CD4-positive, alpha-beta T cell treated with Interleukin-4 for 1 hour (primary cell): ENCODE measurements around the gene MTR.

Experiments
- DNase-seq, 2 donors: peaks; one replicate each; pipeline ENCODE4 v3.0.0-alpha.2; 2020 to 2022

The MTR gene

GRCh38 chr1:236913371-236914037 lies 118.4 kb downstream of the MTR start:
- no peak for DNase-seq

DNA sequence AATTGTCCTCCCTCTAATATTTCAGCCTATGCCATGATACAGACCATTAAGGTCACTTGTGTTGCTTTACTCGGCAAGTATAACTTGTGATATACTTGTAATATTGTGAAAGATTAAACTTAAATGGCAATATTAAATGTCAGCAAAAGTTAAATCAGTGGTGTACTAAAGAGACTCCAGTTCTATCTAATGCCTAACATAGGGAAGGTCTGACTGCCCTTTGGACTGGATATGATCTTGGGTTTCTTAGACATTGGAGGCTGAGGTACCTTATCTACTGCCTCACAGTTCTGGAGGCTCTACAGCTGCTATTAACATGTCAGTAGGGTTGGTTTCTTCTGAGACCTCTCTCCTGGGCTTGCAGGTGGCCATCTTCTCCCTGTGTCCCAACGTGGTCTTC lies 119.3 kb downstream of the MTR start:
- no peak for DNase-seq

DNA sequence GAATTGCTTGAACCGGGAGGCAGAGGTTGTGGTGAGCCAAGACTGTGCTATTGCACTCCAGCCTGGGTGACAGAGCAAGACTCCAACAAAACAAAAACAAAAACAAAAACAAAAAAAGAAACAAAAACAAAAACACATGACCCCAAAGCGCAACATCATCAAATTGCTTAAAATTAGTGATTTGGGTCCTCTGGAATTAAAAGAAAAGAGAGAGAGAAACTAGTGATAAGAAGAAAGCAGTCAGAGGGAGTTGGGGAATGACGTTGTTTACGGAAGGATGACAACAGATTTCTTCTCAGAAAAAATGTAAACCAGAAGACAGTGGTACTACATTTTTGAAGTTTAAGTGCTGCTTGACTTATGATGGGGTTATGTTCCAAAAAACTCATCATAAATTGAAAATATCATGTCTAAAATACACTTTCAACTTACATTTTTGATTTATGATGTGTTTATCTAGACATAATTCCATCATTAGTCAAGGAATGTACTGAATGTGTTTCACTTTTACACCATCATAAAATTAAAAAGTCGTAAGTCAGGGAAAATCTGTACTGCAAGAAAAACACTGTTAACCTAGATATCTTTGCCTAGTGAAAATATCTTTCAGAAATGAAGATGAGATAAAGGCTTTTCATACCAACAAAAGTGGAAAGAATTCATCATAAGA lies 121.2 kb downstream of the MTR start:
- no peak for DNase-seq

- no peak for DNase-seq
These were observed 122.4 kb downstream of the MTR start for GRCh38 chr1:236917448-236917847.

GRCh38 chr1:236920286-236920894 lies 125.3 kb downstream of the MTR start:
- DNase-seq: no peak

- no peak for DNase-seq
These were observed 126.5 kb downstream of the MTR start for GRCh38 chr1:236921610-236922009.

DNA sequence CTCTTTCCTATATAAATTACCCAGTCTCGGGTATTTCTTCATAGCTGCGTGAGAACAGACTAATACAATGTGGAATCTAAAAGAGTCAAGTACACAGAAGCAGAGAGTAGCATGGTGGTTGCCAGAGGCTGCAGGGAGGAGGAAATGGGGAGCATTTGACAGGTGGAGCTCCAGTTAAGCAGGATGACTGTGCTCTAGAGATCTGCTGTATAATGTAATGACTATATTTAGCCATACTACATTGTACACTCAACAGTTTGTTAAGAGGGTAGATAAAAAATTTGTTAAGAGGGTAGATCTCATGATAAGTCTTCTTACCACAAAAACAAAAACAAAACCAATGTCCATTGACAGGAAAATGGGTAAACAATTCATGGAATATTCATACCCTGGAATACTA lies 127.1 kb downstream of the MTR start:
- DNase-seq: no peak

DNA sequence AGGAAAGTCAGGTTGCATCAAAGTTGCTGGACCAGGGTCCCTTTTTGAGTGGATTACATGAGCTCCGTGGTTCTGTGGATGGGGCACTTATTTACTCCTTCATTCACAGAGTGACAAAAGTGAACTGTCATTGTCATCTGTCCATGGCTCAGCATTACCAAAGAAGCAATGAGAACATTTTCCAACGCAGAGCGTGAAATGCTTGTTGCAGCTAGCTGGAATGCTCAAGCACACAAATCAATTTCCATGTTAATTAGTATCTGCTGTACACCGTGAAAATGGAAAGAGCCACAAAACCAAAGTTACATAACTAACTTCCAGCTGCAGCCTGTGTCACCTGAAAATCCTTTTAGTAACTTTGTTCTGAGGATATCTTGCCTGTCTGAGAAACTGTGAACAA lies 130.3 kb downstream of the MTR start:
- DNase-seq: no peak

GRCh38 chr1:236930503-236930902 lies 135.4 kb downstream of the MTR start:
- no peak for DNase-seq

DNA sequence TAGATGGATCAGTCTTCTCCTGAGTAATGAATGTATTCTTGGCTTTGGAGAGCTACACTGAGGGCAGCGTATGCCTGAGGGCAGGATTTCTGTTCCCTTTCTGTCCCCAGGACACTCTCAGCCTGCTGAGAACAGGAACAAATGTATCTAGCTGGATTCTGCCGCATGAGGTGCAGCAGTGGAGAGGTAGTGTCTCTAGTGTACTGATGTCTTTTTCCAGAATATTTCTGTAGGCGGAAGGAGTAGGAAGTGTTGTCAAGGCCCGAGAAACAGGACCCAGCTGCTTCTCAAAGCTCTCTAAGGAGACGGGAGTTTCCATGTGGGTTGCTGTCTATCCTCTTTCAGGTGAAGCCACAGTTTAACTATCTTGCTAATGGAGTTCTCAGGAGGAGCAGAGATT lies 143.7 kb downstream of the MTR start:
- DNase-seq: no peak

DNA sequence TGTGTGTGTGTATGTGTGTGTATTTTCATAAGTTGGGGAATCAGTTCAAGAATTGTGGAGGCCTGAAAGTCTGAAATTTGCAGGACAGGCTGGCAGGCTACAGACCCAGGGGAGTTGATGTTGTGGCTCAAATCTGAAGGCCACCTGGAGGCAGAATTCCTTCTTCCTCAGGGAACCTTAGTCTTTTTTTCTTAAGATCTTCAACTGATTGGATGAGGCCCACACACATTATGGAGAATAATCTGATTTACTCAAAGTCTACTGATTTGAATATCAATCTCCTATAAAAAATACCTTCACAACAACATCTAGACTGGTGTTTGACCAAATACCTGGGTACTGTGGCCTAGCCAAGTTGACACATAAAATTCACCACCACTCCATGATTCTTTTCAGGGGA lies 147.3 kb downstream of the MTR start:
- no peak for DNase-seq

- no peak for DNase-seq
These were observed 149.5 kb downstream of the MTR start for GRCh38 chr1:236944556-236944955.

DNA sequence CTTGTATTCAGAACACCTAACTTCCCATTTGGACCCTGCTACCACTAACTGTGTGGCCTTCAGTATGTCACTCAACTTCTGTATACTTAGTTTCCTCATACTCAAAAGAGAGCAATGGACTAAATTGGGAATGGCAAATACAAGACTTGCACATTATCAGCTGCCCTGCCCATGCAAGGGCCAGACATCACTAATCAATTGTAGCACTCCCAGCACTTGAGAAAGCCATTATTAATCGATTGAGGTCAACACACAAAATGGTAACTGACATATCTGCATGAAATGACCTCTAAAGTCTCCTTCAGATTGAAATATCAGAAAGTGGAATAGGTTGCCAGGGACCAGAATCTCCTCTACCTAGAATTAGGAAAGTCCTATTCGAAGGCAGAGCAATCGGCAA lies 149.9 kb downstream of the MTR start:
- DNase-seq: no peak

- no peak for DNase-seq
These were observed 152.7 kb downstream of the MTR start for GRCh38 chr1:236947794-236948193.

DNA sequence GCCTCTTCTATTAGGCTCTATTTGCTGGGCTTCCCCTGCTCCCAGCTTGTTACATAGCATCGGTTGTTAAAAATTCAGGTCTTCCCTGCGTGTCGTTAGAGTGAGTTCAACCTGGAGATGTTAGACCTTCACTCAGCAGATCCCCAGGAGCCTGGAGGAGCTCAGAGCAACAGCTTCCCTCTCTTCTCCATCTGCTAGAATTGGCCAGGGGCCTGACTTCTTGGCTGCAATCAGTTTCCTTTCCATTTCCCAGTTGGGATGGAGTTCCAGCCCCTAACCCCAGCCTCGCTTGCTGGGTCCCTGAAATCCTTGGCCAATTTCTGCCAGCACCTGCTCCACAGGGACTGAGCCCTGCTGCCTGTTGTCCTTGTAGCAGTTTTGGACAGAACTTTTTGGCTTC lies 153.3 kb downstream of the MTR start:
- no peak for DNase-seq

- DNase-seq: no peak
These were observed 153.9 kb downstream of the MTR start for GRCh38 chr1:236948996-236949395.

GRCh38 chr1:236950365-236950764 lies 155.3 kb downstream of the MTR start:
- no peak for DNase-seq

GRCh38 chr1:236951672-236952071 lies 156.6 kb downstream of the MTR start:
- DNase-seq: no peak

GRCh38 chr1:236952246-236953003 lies 157.3 kb downstream of the MTR start:
- no peak for DNase-seq

DNA sequence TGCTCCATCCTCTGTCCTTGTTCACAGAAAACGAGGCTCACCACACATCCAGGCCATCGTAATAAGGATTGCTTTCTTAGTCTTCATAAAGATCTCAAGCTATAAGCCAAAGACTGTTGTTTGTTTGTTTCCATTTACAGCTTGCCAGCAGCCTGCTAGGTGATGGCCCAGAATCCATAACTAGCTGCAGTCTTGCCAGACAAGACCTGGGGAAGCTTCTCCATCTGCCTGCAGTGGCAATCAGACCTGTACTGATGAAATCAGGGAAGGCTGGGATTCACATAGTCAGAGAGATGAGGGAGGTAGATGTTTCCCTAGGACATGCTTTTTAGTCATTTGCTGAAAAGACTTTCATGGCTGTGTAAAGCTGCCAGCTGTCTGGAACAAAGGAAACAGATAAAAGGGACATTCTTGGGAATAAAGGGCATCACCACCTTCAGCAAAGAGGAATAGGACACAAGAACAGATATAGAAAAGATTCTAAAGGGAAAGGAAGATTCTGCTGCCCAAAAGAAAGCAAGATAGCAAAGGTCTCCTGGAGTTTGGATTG lies 158.1 kb downstream of the MTR start:
- no peak for DNase-seq
